D721Med (cell line): ENCODE data around the gene RSPO4.
"Not testable (repeated sequence)": the region's sequence is repeated elsewhere in the genome, so short reads cannot be mapped to it uniquely, and the experiment has no call there.

Experiments used
- DNase-seq: peaks from one replicate; pipeline ENCODE4 v3.0.0; 2011; ENCODE audit warnings: low spot score; ENCODE audit not compliant: insufficient read length
- FAIRE-seq: peaks from 2 replicates; lab custom pipeline; 2011; peaks lifted over from hg19 to GRCh38; lab: Jason Lieb, UNC
- TF ChIP-seq, protein P1 (sequence below): IDR thresholded peaks from 2 replicates; pipeline ENCODE4 v1.5.1; 2012; ENCODE audit warnings: mild to moderate bottlenecking, control low read depth; ENCODE audit not compliant: insufficient read depth; ENCODE audit errors: missing control alignments

RSPO4 gene

DNA sequence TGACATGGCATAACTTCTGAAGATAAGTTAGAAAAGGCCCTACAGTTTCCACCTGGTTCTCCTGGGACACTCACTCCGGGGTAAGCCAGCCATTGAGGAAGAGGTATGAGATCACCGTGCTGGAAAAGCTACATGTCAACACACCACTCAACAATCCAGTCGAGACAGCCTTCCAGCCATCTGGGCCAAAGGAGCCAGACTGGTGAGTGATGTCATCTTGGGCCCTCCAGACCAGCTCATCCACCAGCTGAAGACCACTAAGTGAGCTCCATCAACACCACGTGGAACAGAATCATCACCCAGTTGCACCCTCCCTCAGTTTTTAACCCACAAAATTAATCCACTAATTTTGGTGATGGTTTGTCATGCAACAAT, 32.3 kb upstream of the RSPO4 start:
- FAIRE-seq (no peak), DNase-seq (no peak)
- TF ChIP-seq, protein P1, sequence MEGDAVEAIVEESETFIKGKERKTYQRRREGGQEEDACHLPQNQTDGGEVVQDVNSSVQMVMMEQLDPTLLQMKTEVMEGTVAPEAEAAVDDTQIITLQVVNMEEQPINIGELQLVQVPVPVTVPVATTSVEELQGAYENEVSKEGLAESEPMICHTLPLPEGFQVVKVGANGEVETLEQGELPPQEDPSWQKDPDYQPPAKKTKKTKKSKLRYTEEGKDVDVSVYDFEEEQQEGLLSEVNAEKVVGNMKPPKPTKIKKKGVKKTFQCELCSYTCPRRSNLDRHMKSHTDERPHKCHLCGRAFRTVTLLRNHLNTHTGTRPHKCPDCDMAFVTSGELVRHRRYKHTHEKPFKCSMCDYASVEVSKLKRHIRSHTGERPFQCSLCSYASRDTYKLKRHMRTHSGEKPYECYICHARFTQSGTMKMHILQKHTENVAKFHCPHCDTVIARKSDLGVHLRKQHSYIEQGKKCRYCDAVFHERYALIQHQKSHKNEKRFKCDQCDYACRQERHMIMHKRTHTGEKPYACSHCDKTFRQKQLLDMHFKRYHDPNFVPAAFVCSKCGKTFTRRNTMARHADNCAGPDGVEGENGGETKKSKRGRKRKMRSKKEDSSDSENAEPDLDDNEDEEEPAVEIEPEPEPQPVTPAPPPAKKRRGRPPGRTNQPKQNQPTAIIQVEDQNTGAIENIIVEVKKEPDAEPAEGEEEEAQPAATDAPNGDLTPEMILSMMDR: no peak

DNA sequence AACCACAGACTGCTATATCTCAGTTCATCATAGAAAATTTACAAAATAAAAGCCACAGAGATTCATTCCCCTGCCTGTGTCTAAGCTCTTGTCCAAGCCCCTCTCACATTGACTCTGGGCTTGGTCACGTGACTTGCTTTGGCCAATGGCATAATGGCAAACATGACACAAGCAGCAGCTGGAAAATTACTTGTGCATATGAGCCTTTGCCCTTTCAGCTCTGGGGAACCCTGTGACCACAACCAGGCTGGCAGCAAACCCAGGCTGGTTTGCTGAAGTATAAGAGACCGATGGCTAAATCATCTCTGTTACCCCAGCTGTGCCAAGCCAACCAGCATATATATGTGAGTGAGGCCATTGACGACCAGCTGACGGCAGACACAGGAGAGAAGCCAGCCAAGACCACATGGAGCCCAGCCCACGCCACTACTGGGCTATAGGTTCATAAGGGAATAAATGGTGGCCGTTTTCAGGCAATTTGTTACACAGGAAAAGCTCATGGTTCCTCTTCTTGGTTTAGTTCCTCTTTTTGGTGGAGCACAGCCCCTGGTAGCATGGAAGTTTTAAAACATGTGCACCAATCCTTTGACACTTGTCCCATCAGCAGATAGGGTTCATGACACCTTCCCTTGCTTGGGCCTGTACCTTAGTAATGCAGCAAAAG, 31.8 kb upstream of the RSPO4 start:
- DNase-seq (no peak), FAIRE-seq (no peak)
- TF ChIP-seq, protein P1: no peak

DNA sequence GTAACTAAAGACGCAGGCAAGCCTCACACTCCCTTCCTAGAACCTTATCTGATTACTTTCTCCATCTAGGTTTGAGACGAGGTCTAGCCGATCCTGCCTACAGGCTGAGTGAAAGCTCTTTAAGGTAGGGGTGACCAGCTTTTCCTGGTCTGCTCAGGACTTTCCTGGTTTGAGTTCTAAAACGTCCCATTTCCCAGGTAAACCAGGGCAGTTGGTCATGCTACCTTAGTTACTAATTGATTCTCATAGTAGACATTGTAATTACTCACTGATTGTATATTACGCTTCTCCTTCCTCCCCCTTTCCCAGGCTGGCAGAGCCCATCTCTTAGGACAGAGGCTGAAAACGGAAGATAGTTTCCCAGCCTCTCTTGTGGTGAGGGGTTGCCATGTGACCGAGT, 27.9 kb upstream of the RSPO4 start:
- FAIRE-seq (no peak), DNase-seq (no peak)
- TF ChIP-seq, protein P1: no peak

DNA sequence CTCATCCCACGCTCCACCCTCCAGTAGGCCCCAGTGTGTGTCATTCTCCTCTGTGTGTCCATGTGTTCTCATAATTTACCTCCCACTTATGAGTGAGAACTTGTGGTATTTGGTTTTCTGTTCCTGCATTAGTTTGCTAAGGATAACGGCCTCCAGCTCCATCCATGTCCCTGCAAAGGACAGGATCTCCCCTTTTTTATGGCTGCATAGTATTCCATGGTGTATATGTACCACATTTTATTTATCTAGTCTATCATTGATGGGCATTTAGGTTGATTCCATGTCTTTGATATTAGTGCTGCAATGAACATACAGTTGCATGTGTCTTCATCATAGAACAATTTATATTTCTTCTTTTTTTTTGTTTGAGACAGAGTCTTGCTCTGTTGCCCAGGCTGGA, 24.1 kb upstream of the RSPO4 start:
- FAIRE-seq, DNase-seq: not testable (repeated sequence)

DNA sequence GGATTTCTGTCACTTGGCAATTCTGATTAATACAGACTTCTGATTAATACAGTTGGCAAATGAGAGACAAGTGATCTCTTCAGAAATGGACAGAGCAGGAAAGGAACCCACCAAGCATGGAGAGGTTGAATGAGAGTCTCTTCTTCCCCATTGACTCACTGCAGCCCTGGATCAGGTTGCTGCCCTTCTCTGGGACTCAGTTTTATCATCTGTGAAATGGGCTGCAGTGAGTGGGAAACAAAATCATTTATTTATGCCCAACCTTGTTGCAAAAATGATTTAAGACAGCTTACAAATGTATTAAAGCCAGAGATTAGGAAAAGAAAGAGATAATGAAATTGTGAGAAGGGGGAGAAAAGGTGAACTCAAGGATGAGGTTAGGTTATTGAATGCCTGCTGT, 20.8 kb upstream of the RSPO4 start:
- FAIRE-seq: no peak

DNA sequence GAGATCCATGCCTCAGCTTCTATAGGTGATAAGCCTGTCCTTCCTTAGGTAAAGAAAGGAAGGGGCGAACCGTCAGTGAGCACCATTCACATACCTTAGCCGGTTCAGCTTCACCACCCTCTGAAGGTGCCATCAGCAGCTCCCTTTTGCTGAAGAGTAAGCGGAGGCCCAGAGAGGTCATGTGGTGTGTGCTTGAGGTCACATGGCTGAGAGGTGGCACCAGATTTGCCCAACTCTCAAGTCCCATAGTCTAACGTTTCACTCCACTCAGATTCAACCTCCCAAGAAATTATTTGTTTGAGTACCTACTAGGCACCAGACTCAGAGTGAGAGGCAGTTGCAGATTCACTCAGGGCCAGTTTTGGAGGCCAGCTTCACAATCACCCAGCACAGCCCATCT, 18.5 kb upstream of the RSPO4 start:
- DNase-seq: no peak
- no peak for FAIRE-seq

More for the DNA sequence above, 20.8 kb upstream of the RSPO4 start:
- TF ChIP-seq, protein P1: no peak
- no peak for DNase-seq

DNA sequence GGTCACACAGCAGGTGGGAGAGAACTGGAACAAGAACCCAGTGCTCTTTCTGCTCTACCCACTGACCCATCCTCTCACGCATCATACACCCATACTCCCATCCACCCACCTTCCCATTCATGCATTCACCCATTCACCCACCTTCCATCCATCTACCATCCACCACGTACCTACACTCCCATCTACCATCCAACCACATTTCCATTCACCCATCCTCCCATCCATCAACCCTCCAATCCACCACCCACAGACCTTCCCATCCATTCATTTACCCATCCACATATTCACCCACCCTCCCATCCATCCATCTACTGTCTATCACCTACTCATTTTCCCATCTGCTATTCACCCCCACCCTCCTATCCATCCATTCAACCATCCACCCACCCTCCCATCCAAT, 17.2 kb upstream of the RSPO4 start:
- no peak for FAIRE-seq
- TF ChIP-seq, protein P1: no peak

More for the DNA sequence above, 18.5 kb upstream of the RSPO4 start:
- TF ChIP-seq, protein P1: no peak

More for the DNA sequence above, 17.2 kb upstream of the RSPO4 start:
- no peak for DNase-seq
